Measurements from ENCODE around the gene AHI1.

The AHI1 gene

DNA sequence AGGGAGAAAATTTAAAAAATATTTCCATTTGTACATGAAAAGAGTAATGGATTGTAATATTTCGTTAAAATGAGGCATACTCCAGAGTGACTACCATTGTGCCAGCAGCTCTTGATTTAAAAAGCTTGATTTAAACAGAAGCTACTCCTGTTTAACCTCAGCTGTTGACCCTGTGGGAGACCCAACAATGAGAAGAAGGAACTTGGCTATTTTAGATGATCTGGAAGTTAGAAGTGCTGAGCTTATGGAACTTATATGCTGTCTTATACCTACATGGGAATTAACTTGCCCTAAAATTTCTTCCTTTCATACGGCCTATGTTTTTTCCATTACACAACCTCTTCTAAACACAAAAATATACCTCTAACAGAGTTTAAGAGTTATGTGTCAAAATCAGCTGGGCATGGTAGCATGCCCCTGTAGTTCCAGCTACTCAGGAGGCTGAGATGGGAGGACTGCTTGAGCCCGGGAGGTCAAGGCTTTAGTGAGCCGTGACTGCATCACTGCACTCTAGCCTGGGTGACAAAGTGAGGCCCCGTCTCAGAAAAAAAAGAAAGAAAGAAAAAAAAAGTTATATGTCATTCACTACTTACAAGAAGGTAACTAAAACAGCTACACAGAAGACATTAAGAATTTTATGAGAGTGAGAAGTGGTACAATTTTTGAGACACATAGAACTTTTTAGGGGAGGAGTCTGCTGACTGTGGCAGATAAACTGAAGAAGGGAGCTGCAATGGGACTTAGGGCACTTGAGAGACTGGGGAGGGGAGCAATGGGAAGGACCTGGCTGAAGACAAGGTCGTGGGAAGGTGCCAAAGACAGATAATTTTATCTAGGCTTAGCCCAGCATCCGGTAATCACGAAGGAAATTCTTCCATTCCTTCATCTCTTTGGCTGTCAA lies 176.6 kb downstream of the AHI1 start:
- Histone ChIP-seq H3K36me3 (ENCODE audit: control insufficient read depth, insufficient read depth, low read length) (no peaks in the 10 kb centered on the region), H3K27me3 (ENCODE audit: control insufficient read depth, insufficient read depth, low read length) (no peaks in the 10 kb centered on the region), H3K9me3 (ENCODE audit: control insufficient read depth, insufficient read depth, low read length) (no peaks in the 10 kb centered on the region), H3K27ac (ENCODE audit: low read length) (no peak overlapping the region), H3K4me3 (ENCODE audit: low read length) (no peak overlapping the region), H3K4me1 (ENCODE audit: control insufficient read depth, insufficient read depth, low read length) (no peaks in the 10 kb centered on the region; the same call in 1 of the 2 replicates)
- no peak for DNase-seq (ENCODE audit: low read depth, low spot score)
- WGBS (ENCODE audit: insufficient coverage, insufficient read length): no CpG with 5 or more reads among the region's 8 CpGs

DNA sequence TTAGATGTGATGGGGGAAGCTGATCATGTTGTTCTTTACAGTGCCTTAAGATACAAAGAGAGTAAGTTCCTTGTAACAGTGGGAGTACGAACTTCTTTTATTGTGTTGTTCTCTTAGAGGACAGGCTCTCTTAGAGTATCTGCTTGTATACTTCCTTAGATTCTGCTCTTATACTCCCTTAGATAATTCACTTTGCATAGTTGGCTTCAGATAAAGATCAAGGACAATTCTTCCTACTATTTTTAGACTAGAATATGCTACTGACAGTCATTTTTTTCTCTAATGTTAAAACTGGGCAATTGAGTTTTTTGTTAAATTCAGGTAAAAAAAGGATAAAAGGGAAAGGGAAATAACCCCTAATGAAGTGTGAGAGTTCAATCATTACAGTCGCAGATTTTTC lies 177.7 kb downstream of the AHI1 start:
- Histone ChIP-seq H3K9me3 (ENCODE audit: control insufficient read depth, insufficient read depth, low read length) (no peaks in the 10 kb centered on the region), H3K27ac (ENCODE audit: low read length) (no peak overlapping the region), H3K27me3 (ENCODE audit: control insufficient read depth, insufficient read depth, low read length) (no peaks in the 10 kb centered on the region), H3K4me1 (ENCODE audit: control insufficient read depth, insufficient read depth, low read length) (no peaks in the 10 kb centered on the region; the same call in 1 of the 2 replicates), H3K36me3 (ENCODE audit: control insufficient read depth, insufficient read depth, low read length) (no peaks in the 10 kb centered on the region), H3K4me3 (ENCODE audit: low read length) (no peak overlapping the region)
- no CpG with 5 or more reads among the region's 2 CpGs for WGBS (ENCODE audit: insufficient coverage, insufficient read length)
- no peak for DNase-seq (ENCODE audit: low read depth, low spot score)

DNA sequence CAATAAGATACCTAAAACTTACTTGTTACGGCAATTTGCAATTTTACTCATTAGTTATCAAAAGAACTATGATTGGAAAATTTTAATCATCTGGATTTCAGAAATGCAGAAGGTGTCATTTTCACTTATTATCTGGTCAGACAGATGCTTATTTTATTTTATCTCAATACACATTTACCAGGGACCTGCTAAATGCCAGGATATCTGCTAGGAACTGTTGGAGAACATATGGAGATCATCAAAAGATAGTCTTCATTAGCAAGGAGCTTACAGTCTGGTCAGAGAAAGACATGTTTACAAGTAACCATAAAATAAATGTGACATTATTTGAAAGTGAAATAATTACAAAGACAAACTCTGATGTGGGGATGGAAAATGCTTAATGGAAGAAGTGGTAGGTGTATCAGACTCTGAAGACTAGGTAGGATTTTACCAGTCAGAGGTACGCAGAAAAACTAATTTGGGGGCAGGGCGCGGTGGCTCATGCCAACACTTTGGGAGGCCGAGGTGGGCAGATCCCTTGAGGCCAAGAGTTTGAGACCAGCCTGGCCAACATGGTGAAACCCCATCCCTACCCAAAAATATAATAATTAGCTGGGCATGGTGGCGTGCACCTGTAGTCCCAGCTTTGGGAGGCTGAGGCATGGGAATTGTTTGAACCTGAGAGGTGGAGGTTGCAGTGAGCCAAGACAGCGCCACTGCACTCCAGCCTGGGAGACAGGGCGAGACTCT lies 178.6 kb downstream of the AHI1 start:
- no peak overlapping the region for H3K4me3 ChIP-seq (ENCODE audit: low read length)
- H3K27me3 ChIP-seq (ENCODE audit: control insufficient read depth, insufficient read depth, low read length): no peaks in the 10 kb centered on the region
- DNase-seq (ENCODE audit: low read depth, low spot score): no peak
- no peaks in the 10 kb centered on the region for H3K9me3 ChIP-seq (ENCODE audit: control insufficient read depth, insufficient read depth, low read length)
- no CpG with 5 or more reads among the region's 8 CpGs for WGBS (ENCODE audit: insufficient coverage, insufficient read length)
- no peak overlapping the region for H3K27ac ChIP-seq (ENCODE audit: low read length)
- no peaks in the 10 kb centered on the region; the same call in 1 of the 2 replicates for H3K4me1 ChIP-seq (ENCODE audit: control insufficient read depth, insufficient read depth, low read length)
- H3K36me3 ChIP-seq (ENCODE audit: control insufficient read depth, insufficient read depth, low read length): no peaks in the 10 kb centered on the region

DNA sequence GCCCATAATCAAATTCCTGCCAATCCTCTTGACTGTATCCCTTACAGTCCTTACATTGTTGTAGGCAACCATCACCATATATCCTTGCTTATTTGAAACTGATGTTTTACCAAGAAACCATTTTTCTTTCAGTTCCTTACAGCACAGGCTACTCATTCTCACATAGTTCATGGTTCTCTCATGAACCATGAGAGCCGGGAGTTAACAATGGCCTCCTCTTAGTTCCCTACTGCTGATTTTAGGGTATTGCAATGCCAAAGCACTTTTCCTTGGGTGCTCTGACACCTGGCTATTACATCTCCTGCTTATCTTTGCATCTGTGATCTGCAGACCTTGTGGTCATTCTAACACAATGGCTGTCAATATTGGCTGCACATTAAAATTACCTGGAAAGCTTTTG lies 183.0 kb downstream of the AHI1 start:
- no CpG with 5 or more reads among the region's 1 CpG for WGBS (ENCODE audit: insufficient coverage, insufficient read length)
- H3K4me1 ChIP-seq (ENCODE audit: control insufficient read depth, insufficient read depth, low read length): no peaks in the 10 kb centered on the region
- H3K27me3 ChIP-seq (ENCODE audit: control insufficient read depth, insufficient read depth, low read length): no peaks in the 10 kb centered on the region
- H3K36me3 ChIP-seq (ENCODE audit: control insufficient read depth, insufficient read depth, low read length): no peaks in the 10 kb centered on the region
- H3K9me3 ChIP-seq (ENCODE audit: control insufficient read depth, insufficient read depth, low read length): no peaks in the 10 kb centered on the region
- no peak overlapping the region for H3K27ac ChIP-seq (ENCODE audit: low read length)
- no peak overlapping the region for H3K4me3 ChIP-seq (ENCODE audit: low read length)
- DNase-seq (ENCODE audit: low read depth, low spot score): no peak

GRCh38 chr6:135311446-135312200 lies 185.9 kb downstream of the AHI1 start:
- Histone ChIP-seq H3K27me3 (ENCODE audit: control insufficient read depth, insufficient read depth, low read length) (no peaks in the 10 kb centered on the region), H3K9me3 (ENCODE audit: control insufficient read depth, insufficient read depth, low read length) (no peaks in the 10 kb centered on the region), H3K27ac (ENCODE audit: low read length) (no peak overlapping the region), H3K4me3 (ENCODE audit: low read length) (no peak overlapping the region), H3K4me1 (ENCODE audit: control insufficient read depth, insufficient read depth, low read length) (no peaks in the 10 kb centered on the region), H3K36me3 (ENCODE audit: control insufficient read depth, insufficient read depth, low read length) (no peaks in the 10 kb centered on the region)
- no peak for DNase-seq (ENCODE audit: low read depth, low spot score)
- WGBS (ENCODE audit: insufficient coverage, insufficient read length): no CpG with 5 or more reads among the region's 4 CpGs

DNA sequence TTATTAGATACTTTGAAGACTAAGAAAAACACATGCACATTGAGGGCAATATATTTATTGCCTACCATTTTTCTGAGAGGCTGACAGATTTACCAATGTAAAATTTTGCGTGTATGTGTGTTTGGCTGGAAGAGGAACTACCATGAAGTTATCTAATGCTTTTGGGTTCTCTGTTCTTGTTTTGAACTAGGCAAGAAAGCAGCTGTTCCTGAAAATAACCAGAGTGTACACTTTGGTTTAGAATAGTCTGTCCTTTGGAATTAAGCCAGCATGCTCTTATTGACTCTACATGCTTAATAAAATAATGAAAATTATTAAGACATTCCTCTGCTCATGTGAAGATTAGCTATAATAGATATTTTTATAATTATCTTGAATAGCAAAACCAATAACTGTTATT lies 187.2 kb downstream of the AHI1 start:
- no peaks in the 10 kb centered on the region for H3K9me3 ChIP-seq (ENCODE audit: control insufficient read depth, insufficient read depth, low read length)
- WGBS (ENCODE audit: insufficient coverage, insufficient read length): no CpG with 5 or more reads among the region's 1 CpG
- DNase-seq (ENCODE audit: low read depth, low spot score): no peak
- H3K36me3 ChIP-seq (ENCODE audit: control insufficient read depth, insufficient read depth, low read length): no peaks in the 10 kb centered on the region
- H3K27ac ChIP-seq (ENCODE audit: low read length): no peak overlapping the region
- no peaks in the 10 kb centered on the region for H3K4me1 ChIP-seq (ENCODE audit: control insufficient read depth, insufficient read depth, low read length)
- H3K4me3 ChIP-seq (ENCODE audit: low read length): no peak overlapping the region
- H3K27me3 ChIP-seq (ENCODE audit: control insufficient read depth, insufficient read depth, low read length): no peaks in the 10 kb centered on the region

DNA sequence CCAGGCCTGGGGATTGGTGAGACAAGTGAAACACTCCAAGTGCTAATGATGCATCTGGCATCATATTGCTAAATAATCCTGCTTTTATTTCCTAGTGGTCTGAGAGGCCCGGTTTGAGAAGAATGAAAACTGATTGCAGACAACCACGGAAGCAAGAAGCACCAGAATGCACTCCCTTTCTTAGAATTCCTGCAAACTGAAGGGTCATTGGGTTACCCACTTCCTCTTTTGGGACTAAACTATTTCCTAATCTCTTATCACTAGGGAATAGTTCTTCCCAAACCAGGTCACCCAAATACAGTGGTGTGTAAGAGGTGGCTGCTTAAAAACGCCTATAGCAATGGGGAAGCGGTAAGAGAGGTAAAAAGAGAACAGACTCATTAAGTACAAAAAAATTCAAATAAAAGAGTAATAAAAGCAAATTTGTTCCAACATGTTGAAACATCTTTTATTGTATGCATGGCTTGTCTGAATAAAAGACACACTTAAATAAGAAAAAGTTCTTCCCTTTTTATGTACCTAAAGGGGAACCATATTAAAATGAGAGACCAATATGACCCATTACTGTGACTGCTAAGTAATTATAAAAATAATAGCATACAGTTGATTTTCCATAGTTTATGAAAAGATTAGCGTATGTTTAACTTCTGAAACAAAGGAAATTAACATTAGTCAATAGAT lies 190.7 kb downstream of the AHI1 start:
- Histone ChIP-seq H3K9me3 (ENCODE audit: control insufficient read depth, insufficient read depth, low read length) (no peaks in the 10 kb centered on the region), H3K27ac (ENCODE audit: low read length) (no peak overlapping the region), H3K27me3 (ENCODE audit: control insufficient read depth, insufficient read depth, low read length) (no peaks in the 10 kb centered on the region), H3K36me3 (ENCODE audit: control insufficient read depth, insufficient read depth, low read length) (no peaks in the 10 kb centered on the region), H3K4me1 (ENCODE audit: control insufficient read depth, insufficient read depth, low read length) (no peaks in the 10 kb centered on the region), H3K4me3 (ENCODE audit: low read length) (no peak overlapping the region)
- DNase-seq (ENCODE audit: low read depth, low spot score): no peak
- WGBS (ENCODE audit: insufficient coverage, insufficient read length): no CpG with 5 or more reads among the region's 5 CpGs

GRCh38 chr6:135306166-135306565 lies 191.4 kb downstream of the AHI1 start:
- WGBS (ENCODE audit: insufficient coverage, insufficient read length): no CpG with 5 or more reads among the region's 2 CpGs
- Histone ChIP-seq H3K27me3 (ENCODE audit: control insufficient read depth, insufficient read depth, low read length) (no peaks in the 10 kb centered on the region), H3K4me3 (ENCODE audit: low read length) (no peak overlapping the region), H3K9me3 (ENCODE audit: control insufficient read depth, insufficient read depth, low read length) (no peaks in the 10 kb centered on the region), H3K36me3 (ENCODE audit: control insufficient read depth, insufficient read depth, low read length) (no peaks in the 10 kb centered on the region), H3K4me1 (ENCODE audit: control insufficient read depth, insufficient read depth, low read length) (no peaks in the 10 kb centered on the region), H3K27ac (ENCODE audit: low read length) (no peak overlapping the region)
- DNase-seq (ENCODE audit: low read depth, low spot score): no peak

DNA sequence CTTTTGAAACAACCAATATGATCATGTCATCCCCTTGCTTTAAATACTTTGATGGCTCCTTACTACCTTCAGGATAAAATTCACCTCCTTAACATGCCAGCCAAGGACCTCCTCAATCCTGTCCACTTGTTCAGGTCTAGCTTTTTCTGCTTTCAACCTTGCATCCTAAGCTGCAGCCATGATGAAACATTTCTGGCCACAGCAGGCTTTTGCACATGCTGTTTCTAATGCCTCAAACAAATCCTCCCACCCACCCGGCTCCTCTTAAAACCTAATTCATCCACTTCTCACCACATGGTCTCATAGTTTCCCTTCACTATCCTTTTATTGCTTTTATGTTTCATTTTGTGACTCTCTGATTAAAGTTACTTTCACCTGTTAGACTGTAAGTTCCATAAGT lies 191.9 kb downstream of the AHI1 start:
- H3K36me3 ChIP-seq (ENCODE audit: control insufficient read depth, insufficient read depth, low read length): no peaks in the 10 kb centered on the region
- H3K27ac ChIP-seq (ENCODE audit: low read length): no peak overlapping the region
- no peaks in the 10 kb centered on the region for H3K27me3 ChIP-seq (ENCODE audit: control insufficient read depth, insufficient read depth, low read length)
- H3K4me1 ChIP-seq (ENCODE audit: control insufficient read depth, insufficient read depth, low read length): no peaks in the 10 kb centered on the region
- H3K4me3 ChIP-seq (ENCODE audit: low read length): no peak overlapping the region
- 100% methylated on average over 1 of the region's 1 CpG for WGBS (ENCODE audit: insufficient coverage, insufficient read length)
- H3K9me3 ChIP-seq (ENCODE audit: control insufficient read depth, insufficient read depth, low read length): no peaks in the 10 kb centered on the region
- DNase-seq (ENCODE audit: low read depth, low spot score): no peak

- no peaks in the 10 kb centered on the region for H3K4me1 ChIP-seq (ENCODE audit: control insufficient read depth, insufficient read depth, low read length)
- H3K27me3 ChIP-seq (ENCODE audit: control insufficient read depth, insufficient read depth, low read length): no peaks in the 10 kb centered on the region
- no peaks in the 10 kb centered on the region for H3K9me3 ChIP-seq (ENCODE audit: control insufficient read depth, insufficient read depth, low read length)
- WGBS (ENCODE audit: insufficient coverage, insufficient read length): no CpG with 5 or more reads among the region's 4 CpGs
- DNase-seq (ENCODE audit: low read depth, low spot score): no peak
- no peaks in the 10 kb centered on the region for H3K36me3 ChIP-seq (ENCODE audit: control insufficient read depth, insufficient read depth, low read length)
- H3K4me3 ChIP-seq (ENCODE audit: low read length): no peak overlapping the region
- H3K27ac ChIP-seq (ENCODE audit: low read length): no peak overlapping the region
These were observed 192.7 kb downstream of the AHI1 start for GRCh38 chr6:135304883-135305282.
